OCI-LY7 (cell line): ENCODE results near the gene PRSS16. TPM values are rescaled to one million over a fixed set of nuclear protein-coding genes. Genes with fewer than 3 reads are reported as not detected.

Source experiments
- BruUV-seq: library from RNA; stranded (reverse); fragments of 400-500 nt; replicated peaks from 2 replicates; lab custom pipeline; 2021; lab: Mats Ljungman, UMichigan
- CTCF ChIA-PET: fragments of 300-600 bp; sonication (Branson Sonifier 250); formaldehyde crosslinking; loops from one replicate; lab custom pipeline; 2022; ENCODE audit warnings: antibody characterized with exemption; ENCODE audit not compliant: unreplicated experiment; lab: Charles Lee
- POLR2A ChIA-PET: fragments of 300-600 bp; sonication (Branson Sonifier 250); formaldehyde crosslinking; loops from one replicate; lab custom pipeline; 2022; ENCODE audit warnings: antibody characterized with exemption; lab: Charles Lee
- DNase-seq: peaks from one replicate; pipeline ENCODE4 v3.0.0-alpha.2; 2015; ENCODE audit warnings: low spot score
- H2AFZ ChIP-seq: fragments of 200-600 bp; sonication (generic), shearing (Covaris generic); 2 replicates; pipeline ENCODE4 v1.6.1; 2014; ENCODE audit warnings: mild to moderate bottlenecking, antibody characterized with exemption, low read length, moderate library complexity
- H3K27ac ChIP-seq: fragments of 200-600 bp; sonication (generic); 2 replicates; pipeline ENCODE4 v1.5.1; 2014; ENCODE audit warnings: mixed run types, low read depth, mild to moderate bottlenecking, moderate library complexity, low read length, inconsistent platforms; ENCODE audit not compliant: poor library complexity, severe bottlenecking
- H3K36me3 ChIP-seq: fragments of 200-600 bp; sonication (generic); 2 replicates; pipeline ENCODE4 v1.6.1; 2014; ENCODE audit warnings: mild to moderate bottlenecking, antibody characterized with exemption, low read length, moderate library complexity, mixed read lengths; ENCODE audit not compliant: insufficient read depth
- H3K4me1 ChIP-seq: fragments of 200-600 bp; sonication (generic); 2 replicates; pipeline ENCODE4 v1.5.1; 2014; ENCODE audit warnings: mild to moderate bottlenecking, low read length; ENCODE audit not compliant: insufficient read depth, poor library complexity, severe bottlenecking
- H3K4me2 ChIP-seq: fragments of 200-600 bp; sonication (generic); 2 replicates; pipeline ENCODE4 v1.6.1; 2014; ENCODE audit warnings: mild to moderate bottlenecking, low read length
- H3K4me3 ChIP-seq: fragments of 200-600 bp; sonication (generic); 2 replicates; pipeline ENCODE4 v1.5.1; 2014; ENCODE audit warnings: mild to moderate bottlenecking, low read depth, low read length; ENCODE audit not compliant: poor library complexity, severe bottlenecking
- H3K79me2 ChIP-seq: fragments of 200-600 bp; sonication (generic); 2 replicates; pipeline ENCODE4 v1.6.1; 2016; ENCODE audit warnings: low read depth, mild to moderate bottlenecking, low read length, moderate library complexity, mixed read lengths; ENCODE audit not compliant: insufficient read depth
- H3K9me2 ChIP-seq: fragments of 200-600 bp; sonication (generic); 2 replicates; pipeline ENCODE4 v1.6.1; 2016; ENCODE audit warnings: mild to moderate bottlenecking, low read length, mixed read lengths; ENCODE audit not compliant: insufficient read depth
- H3K9me3 ChIP-seq: fragments of 200-600 bp; sonication (generic); 2 replicates; pipeline ENCODE4 v1.6.1; 2014; ENCODE audit warnings: mild to moderate bottlenecking, mixed run types, low read length, mixed read lengths
- H4K20me1 ChIP-seq: fragments of 200-600 bp; sonication (generic); 2 replicates; pipeline ENCODE4 v1.6.1; 2014; ENCODE audit warnings: mild to moderate bottlenecking, antibody characterized with exemption, low read length, moderate library complexity, mixed read lengths; ENCODE audit not compliant: insufficient read depth
- EZH2phosphoT487 ChIP-seq: fragments of 200-600 bp; sonication (generic); IDR thresholded peaks from 2 replicates; pipeline ENCODE4 v1.6.1; 2018; ENCODE audit warnings: low read depth, borderline replicate concordance, mild to moderate bottlenecking, mixed run types, antibody characterized with exemption, low read length, moderate library complexity, mixed read lengths
- intact Hi-C: fragments of 100-400 bp; cut with micrococcal nuclease; formaldehyde crosslinking; loops from one replicate; pipeline ENCODE4 v1.10.0; 2022; ENCODE audit not compliant: unreplicated experiment
- total RNA-seq, 2 experiments: library from RNA; depleted of rRNA in 1 of 2; stranded (reverse); fragments of >200 nt in 1 of 2; shearing (Covaris generic) in 1 of 2; gene quantifications; 2 replicates each; pipeline ENCODE4 v1.2.3, GENCODE V29; 2014 to 2022
- TF ChIP-seq, protein P1 (sequence below): fragments of 200-600 bp; sonication (generic); conservative IDR thresholded peaks from 2 replicates; pipeline ENCODE4 v1.5.1; 2014; ENCODE audit warnings: mild to moderate bottlenecking, antibody characterized with exemption, low read length, moderate library complexity, mixed read lengths

PRSS16 gene
- total RNA-seq, 2 experiments from 2014 or later, result 4.6 to 12.0 TPM

DNA sequence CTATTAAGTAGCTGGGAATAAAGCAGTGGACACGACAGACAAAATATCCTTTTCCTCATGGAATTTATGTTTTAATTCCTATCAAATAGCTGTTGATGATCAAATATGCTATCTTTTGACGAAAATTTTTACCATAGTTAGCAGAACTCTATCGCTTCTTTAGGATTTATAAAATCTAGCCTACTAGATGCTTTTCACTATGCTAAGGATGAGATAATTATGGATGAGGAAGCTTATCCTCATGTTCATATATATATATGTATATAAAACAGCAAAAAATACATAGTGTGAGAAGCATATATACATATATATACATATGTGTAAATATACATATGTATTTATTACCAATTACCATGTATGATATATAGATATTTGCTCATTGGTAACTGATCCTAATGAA, 12.9 kb upstream of the PRSS16 start:
- Histone ChIP-seq H3K9me3 (no peaks in the 10 kb centered on the region), H4K20me1 (no peaks in the 10 kb centered on the region), H3K4me1 (no peaks in the 10 kb centered on the region), H3K9me2 (no peaks in the 10 kb centered on the region), H3K4me2 (0 out of 2 replicates have a peak overlapping the region, but pooled peaks have one; percentile 55), H2AFZ (no peak overlapping the region), H3K4me3 (no peak overlapping the region), H3K79me2 (no peaks in the 10 kb centered on the region), H3K36me3 (no peaks in the 10 kb centered on the region), H3K27ac (no peak overlapping the region)
- TF ChIP-seq EZH2phosphoT487, result no peak
- TF ChIP-seq, protein P1, sequence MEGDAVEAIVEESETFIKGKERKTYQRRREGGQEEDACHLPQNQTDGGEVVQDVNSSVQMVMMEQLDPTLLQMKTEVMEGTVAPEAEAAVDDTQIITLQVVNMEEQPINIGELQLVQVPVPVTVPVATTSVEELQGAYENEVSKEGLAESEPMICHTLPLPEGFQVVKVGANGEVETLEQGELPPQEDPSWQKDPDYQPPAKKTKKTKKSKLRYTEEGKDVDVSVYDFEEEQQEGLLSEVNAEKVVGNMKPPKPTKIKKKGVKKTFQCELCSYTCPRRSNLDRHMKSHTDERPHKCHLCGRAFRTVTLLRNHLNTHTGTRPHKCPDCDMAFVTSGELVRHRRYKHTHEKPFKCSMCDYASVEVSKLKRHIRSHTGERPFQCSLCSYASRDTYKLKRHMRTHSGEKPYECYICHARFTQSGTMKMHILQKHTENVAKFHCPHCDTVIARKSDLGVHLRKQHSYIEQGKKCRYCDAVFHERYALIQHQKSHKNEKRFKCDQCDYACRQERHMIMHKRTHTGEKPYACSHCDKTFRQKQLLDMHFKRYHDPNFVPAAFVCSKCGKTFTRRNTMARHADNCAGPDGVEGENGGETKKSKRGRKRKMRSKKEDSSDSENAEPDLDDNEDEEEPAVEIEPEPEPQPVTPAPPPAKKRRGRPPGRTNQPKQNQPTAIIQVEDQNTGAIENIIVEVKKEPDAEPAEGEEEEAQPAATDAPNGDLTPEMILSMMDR, result no peak
- intact Hi-C loops, result loop anchor here (2.0 kb wide), 1 partner anchor 32 kb away; no protein-coding TSS in a partner anchor
- no TSS peak for BruUV-seq
- ChIA-PET CTCF (no interaction called here), POLR2A (interaction anchor here (0.6 kb wide), 1 partner anchor 436 kb away, joined by 5 read pairs; no protein-coding TSS in a partner anchor)
- DNase-seq, result no peak

DNA sequence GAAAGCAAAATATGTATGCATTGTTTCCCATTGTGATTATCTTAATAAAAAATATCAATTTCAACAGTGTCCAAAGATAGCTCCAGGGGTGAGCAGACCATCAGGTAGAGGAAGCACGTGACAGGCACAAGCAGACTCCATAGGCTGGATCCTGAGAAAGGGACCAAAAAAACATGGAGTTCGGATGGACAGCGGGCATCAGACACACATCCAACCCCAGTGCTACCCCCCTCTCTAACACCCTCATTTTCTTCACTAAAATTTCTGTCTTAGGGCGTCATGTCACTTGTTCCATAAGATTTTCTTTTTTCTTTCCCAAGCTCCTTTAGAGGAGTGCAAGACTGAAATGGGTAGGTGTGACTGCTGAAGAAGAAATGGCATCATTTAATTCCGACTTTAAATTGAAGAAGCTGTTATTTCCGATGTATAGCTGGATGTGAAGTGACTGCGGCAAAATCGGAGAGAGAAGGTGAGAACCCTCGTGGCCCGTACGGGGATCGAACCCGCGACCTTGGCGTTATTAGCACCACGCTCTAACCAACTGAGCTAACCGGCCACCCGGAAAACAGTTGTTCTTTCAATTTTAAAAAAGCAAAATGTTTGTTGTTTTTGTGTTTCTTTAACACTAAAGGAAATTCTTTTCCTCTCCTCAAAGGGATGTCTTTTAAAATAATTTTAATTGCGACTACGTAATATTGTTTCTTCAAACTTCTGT, 10.3 kb upstream of the PRSS16 start:
- Histone ChIP-seq H3K9me3 (no peaks in the 10 kb centered on the region), H3K79me2 (no peaks in the 10 kb centered on the region), H3K9me2 (no peaks in the 10 kb centered on the region), H4K20me1 (no peaks in the 10 kb centered on the region), H3K4me2 (no peak overlapping the region), H2AFZ (0 out of 2 replicates have a peak overlapping the region, but pooled peaks have one; percentile 19), H3K27ac (no peak overlapping the region), H3K36me3 (no peaks in the 10 kb centered on the region), H3K4me1 (no peaks in the 10 kb centered on the region), H3K4me3 (no peak overlapping the region)
- no peak for TF ChIP-seq EZH2phosphoT487
- DNase-seq, result peak; percentile 6
- CTCF ChIA-PET, result no interaction called here
- POLR2A ChIA-PET, result no interaction called here
- no TSS peak for BruUV-seq
- intact Hi-C loops, result no loop called here

DNA sequence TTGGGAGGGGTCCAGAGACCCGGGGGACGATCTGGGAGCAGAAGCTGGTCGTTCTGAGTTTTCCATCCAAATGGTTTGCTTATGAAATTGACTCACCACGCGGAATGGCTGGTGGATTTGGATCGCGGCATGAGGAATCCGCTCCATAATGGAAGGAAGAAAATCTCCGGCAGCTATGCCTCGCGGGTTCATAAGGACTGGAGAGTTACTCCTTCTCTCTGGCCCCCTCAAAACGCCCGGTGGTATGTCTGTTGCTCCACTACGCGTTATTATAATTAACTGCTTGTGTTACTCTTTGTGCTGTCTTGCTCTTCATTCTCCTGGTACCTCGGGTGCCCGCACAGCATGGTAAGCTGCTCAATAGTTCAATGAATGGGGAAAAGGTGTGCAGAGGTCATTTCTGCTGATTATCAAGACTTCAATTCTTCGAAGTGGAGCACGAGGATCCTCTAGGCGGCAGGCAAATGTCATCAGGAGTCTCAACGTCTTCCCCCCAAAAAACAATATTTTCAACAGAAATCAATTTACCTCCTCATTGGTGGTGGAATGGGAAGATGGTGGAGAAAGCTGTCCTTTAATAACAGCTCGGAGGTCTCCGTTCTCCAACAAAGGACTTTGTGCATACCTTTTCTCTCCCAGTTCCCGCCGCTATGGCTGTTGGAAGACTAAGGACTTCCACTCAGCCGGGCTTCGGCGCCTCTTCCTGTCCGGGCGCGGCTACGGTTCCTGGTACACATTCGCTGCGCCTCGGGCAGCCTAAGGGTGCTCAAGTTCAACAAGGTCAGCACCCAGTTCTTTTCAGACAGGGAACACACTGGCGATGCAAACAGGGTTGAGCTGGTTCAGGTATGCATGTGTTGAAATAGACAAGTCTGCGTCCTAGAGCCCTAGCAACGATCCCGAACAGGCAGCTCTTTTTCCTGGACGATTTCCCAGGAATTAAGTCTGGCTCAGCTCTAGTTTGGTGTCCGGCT, 9.2 kb upstream of the PRSS16 start:
- Histone ChIP-seq H4K20me1 (no peaks in the 10 kb centered on the region), H2AFZ (0 out of 2 replicates have a peak overlapping the region, but pooled peaks have one; percentile 19), H3K4me1 (no peaks in the 10 kb centered on the region), H3K27ac (no peak overlapping the region), H3K4me2 (no peak overlapping the region), H3K36me3 (no peaks in the 10 kb centered on the region), H3K9me2 (no peaks in the 10 kb centered on the region), H3K9me3 (no peaks in the 10 kb centered on the region), H3K4me3 (no peak overlapping the region), H3K79me2 (no peaks in the 10 kb centered on the region)
- no TSS peak for BruUV-seq
- no peak for TF ChIP-seq EZH2phosphoT487
- TF ChIP-seq, protein P1, result no peak
- no peak for DNase-seq
- intact Hi-C loops, result no loop called here
- POLR2A ChIA-PET, result interaction anchor here (0.7 kb wide), 1 partner anchor 134 kb away, joined by 3 read pairs; no protein-coding TSS in a partner anchor
- CTCF ChIA-PET, result no interaction called here
